Measurements from ENCODE around the gene TRAPPC10.

The TRAPPC10 gene

DNA sequence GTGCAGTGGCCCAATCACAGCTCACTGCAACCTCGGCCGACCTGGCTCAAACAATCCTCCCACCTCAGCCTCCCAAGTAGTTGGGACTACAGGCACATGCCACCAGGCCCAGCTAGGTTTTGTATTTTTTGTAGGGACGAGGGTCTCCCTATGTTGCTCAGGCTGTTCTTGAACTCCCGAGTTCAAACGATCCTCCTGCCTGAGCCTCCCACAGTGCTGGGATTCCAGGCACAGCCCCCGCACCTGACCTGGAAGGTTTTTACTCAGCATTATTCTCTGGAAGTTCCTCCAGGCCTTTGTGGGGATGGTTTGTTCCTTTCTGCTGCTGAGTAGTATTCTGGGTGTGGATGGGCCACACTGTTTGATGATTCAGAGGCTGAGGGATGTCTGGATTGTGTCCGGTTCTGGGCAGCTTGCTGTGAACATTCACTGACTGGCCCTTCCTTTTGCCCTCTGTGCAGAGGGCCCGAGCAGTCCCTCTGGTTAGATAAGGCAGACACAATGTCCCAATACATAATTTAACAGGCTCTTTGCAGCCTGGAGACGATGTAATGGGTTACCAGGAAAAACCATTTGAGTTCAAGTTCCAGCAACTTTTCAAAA lies 6.0 kb upstream of the TRAPPC10 start:
- no peak for FAIRE-seq

DNA sequence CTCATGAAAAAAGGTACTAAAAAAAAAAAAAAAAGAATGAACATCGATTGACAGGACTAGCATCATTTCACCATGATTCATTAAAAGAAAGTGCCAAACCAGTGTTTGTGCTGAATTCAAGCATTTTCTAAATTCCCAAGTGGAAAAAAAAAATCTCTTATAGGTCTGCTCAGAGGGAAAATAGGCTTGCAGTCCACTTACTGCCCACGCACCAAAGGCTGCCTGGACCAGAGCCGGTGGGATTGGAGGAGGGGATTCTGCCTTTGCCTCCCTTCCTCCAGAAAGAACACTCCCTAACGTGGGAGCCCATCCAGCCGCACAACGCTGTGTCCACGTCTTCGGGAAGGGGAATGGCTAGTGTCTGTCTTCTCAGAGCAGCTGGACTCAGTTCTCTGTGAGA lies 5.5 kb upstream of the TRAPPC10 start:
- no peak for FAIRE-seq

DNA sequence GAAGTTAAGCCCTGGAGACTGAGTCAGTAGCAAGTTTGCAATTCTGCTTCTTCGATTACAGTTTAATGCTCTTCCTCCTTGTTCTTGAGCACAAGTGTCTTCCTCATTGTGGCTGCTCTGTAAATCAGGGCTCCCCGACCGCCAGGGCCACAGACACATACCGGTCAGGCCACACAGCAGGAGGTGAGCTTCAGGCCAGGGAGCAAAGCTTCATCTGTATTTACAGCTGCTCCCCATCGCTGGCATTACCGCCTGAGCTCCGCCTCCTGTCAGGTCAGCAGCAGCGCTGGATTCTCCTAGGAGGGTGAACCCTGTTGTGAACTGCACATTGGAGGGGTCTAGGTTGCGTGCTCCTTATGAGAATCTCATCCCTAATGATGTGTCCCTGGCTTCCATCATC lies 1.7 kb upstream of the TRAPPC10 start:
- no peak for FAIRE-seq

- FAIRE-seq: no peak
Observed at GRCh38 chr21:44011123-44011522, 986 bp upstream of the TRAPPC10 start.

DNA sequence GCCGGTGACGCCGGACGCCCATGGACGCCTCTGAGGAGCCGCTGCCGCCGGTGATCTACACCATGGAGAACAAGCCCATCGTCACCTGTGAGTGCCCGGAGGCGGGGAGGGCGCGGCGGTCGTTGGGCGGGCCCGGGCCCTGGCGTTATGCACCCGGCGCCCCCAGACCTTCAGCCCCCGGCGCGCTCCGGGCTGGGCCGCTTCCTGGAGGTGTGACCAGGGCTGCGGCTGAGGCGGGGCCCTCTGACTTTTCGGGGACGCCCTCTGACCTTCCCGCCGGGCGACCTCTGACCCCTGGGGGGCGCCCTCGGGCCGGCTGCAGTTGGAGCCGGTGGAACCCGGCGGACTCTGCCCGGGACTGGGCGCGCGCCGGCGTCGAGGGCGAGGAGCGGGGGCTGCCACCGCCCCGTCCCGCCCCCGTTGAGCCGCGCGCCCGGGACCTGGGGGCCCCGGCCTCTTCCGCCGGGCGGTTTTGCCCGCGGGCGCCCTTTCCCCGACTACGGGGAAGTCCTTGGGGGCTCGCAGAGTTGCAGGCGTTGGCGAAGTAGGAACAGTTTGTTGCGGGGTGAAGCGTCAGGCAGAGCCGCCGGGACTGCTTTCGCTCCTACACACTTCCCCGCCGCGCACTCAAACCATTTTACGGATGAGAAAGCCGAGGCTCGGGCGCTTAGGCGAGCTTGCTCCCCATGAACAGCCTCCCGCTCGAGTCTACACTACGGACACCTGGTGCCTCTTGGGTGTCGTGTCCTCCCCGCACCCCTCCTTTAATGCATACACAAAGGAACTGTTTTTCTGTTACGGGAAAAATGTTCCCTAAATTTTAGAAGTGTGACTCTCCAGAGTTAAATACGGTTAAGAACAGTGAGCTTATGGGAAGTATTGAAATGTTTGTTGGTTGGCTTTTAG lies 618 bp downstream of the TRAPPC10 start:
- FAIRE-seq: no peak

GRCh38 chr21:44013380-44014088 lies 1.4 kb downstream of the TRAPPC10 start:
- FAIRE-seq: no peak

- no peak for FAIRE-seq
Observed at GRCh38 chr21:44017601-44018000, 5.5 kb downstream of the TRAPPC10 start.

DNA sequence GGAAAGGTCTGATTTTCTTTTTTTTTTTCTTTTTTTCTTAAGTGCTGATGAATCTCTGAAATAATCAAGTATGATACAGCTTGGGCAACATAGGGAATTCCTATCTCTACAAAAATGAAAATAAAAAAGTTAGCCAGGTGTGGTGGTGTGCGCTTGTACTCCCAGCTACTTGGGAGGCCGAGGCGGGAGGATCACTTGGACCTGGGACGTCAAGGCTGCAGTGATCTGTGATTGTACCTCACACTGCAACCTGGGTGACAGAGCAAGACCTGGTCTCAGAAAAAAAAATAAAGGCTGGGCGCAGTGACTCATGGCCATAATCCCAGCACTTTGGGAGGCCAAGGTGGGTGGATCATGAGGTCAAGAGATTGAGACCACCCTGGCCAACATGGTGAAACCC lies 6.0 kb downstream of the TRAPPC10 start:
- no peak for FAIRE-seq

DNA sequence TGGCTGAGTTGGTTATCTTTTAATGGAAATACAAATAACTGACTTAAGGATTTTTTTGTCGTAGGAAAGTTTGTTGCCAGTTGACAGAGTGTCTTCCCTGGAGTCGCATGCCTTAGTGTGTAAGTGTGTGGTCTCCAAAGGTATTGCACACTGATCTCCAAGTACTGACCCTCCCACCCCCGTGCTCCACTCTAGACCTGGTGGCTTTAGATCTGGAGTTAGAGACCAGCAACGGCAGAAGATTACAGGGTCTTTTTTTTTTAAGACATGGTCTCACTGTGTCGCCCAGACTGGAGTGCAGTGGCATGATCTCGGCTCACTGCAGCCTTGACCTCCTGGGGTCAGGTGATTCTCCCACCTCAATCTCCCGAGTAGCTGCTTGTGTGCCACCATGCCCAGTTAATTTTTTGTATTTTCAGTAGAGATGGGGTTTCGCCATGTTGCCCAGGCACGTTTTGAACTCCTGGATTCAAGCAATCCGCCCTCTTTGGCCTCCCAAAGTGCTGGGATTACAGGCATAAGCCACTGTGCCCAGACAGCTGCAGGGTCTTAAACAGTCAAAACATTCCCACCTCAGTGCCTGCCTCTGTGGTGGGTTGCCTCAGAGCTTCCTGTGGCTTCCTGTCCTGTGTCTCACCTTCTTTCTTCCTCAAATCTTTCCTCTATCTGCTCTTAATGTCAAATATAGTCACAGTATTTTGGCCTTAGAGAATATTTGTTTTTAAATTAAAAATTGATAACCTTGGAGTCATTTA lies 6.9 kb downstream of the TRAPPC10 start:
- FAIRE-seq: no peak

DNA sequence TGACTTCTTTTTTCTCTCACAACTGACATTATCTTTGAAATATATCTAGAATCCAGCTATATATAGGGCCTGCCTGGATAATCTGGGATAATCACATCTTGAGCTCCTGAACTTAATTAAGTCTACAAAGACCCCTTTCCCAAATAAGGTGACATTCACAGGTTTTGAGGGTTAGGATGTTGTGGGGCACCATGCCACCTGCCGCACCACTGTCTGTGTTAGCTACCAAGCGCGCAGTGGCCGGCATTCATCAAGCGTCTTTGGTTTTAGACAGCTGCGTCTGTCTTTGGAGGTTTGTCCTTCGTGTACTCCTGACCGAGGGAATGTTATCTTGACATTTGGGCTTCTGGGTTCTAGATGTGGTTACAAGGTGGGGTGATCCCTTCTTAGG lies 7.5 kb downstream of the TRAPPC10 start:
- FAIRE-seq: no peak

DNA sequence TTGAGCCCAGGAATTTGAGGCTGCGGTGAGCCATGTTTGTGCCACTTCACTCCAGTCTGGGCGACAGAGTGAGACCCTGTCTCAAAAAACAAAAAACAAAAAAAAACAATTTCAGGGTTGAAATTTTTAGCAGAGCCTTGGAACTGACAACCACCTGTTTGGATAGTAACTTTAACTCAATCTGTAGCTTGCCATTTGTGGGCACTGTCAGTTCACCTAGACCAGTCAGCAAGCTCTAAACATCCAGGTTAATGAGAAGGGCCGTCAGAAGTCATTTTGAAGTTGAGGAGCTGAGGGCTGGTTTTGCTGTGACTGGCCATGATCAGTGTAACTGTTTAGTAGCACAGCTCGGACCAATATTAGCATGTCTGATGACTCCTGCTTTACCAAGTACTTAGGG lies 8.4 kb downstream of the TRAPPC10 start:
- FAIRE-seq: no peak

GRCh38 chr21:44021064-44021463 lies 9.0 kb downstream of the TRAPPC10 start:
- FAIRE-seq: no peak

- no peak for FAIRE-seq
Observed at GRCh38 chr21:44024257-44024656, 12.1 kb downstream of the TRAPPC10 start.

- FAIRE-seq: no peak
Observed at GRCh38 chr21:44024887-44025353, 12.8 kb downstream of the TRAPPC10 start.

DNA sequence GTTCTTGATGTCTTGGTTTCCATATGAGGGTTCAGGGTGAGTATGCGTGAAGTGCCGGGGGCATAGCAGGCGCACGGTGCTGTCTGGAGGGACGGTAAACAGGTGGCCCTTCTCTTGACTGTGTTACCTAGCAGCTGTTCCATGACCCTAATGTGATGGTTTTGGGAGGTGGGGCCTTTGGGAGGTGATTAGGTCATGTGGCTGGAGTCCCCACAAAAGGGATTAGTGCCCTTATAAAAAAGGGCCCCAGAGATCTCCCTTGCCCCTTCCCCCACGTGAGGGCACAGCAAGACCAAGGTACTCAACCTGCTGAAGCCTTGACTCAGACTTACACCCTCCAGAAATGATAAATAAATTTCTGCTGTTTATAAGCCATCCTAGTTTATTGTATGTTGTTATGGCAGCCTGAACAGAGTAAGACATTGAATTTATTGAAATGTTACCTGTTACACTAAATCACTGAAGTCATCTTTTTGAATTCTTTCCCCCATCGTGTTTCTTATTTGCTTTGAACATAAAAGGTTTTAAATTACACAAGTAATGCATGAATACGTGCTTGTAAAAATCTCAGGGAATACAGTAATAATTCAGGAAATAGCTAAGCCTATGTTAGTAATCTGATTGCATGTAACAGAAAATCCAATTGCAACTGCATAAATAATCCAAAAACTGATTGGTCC lies 15.6 kb downstream of the TRAPPC10 start:
- FAIRE-seq: no peak

- no peak for FAIRE-seq
Observed at GRCh38 chr21:44028287-44028659, 16.2 kb downstream of the TRAPPC10 start.

- FAIRE-seq: no peak
Observed at GRCh38 chr21:44029460-44030087, 17.5 kb downstream of the TRAPPC10 start.

DNA sequence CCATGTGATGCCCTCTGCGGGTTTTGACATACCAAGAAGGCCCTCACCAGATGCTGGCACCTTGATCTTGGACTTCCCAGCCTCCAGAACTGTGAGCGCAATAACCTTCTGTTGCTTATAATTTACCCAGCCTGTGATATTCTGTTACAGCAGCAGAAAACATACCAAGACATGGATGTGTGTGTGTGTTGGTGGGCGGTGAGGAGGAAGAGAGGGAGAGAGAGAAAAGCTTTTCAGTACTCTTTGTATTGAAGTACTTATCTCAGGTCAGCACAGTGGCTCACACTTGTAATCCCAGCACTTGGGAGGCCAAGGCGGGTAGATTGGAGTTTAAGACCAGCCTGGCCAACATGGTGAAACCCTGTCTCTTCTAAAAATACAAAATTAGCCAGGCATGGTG lies 23.1 kb downstream of the TRAPPC10 start:
- no peak for FAIRE-seq

GRCh38 chr21:44038063-44038462 lies 26.0 kb downstream of the TRAPPC10 start:
- FAIRE-seq: no peak

DNA sequence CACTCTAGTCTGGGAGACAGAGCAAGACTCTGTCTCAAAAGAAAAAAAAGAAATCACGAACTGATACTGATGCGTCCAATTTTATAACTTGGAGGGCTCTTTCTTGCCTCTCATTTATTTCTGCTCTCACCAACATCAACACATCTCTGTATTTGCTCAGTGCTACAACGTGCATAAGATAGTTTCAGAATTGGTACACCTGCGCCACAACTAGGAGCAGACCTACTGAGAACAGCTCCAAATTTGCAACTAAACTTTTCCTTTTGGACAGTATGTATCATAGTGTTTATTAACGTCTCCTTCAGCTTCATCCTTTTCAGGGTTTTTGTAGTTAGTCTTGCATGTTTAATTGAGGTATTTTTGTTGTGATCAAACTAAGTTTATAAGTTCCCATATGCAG lies 27.7 kb downstream of the TRAPPC10 start:
- no peak for FAIRE-seq

GRCh38 chr21:44043613-44044012 lies 31.5 kb downstream of the TRAPPC10 start:
- no peak for FAIRE-seq

DNA sequence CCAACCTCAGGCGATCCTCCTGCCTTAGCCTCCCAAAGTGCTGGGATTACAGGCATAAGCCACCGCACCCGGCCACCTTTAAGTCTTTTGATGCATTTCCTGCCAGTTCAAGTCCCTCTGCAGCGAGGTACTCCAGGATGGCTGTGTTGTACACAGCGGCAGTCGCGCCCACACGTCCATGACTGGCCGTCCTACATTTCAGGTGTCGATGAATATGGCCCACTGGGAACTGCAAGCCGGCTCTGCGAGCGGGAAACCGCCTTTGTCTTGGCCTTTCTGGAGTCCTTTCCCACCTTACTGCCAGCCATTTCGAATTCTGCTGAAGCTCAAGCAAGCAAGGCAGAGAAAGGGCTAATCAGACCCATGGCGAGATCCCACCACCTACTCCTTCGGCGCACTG lies 34.6 kb downstream of the TRAPPC10 start:
- no peak for FAIRE-seq
